ENCODE measurements around the gene PRKG1.

PRKG1 gene

DNA sequence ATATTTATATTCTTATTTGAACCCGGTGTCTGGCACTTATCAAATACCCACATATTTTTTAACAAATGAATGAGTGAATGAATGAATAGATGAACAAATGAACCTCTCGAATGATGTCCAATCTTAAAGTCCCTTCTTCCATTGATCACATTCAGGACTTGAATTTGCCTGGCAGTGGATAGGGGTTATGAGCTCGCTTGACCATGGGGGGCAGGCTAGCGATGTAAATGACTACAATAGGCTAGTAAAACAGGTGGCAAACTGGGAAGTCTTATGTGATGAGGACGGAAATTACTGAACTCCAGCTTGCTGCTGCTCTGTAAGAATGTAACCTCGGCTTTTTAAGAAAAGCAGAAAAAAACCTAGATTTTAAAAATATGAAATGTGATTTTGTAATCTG lies 992.1 kb downstream of the PRKG1 start:
- FAIRE-seq (no peak), DNase-seq (ENCODE audit: insufficient read length) (no peak)
- TF ChIP-seq POLR2AphosphoS5 (IDR thresholded peaks at IDR 0.05; ENCODE audit: low read depth, low read length) (no peak), POLR2A (IDR thresholded peaks at IDR 0.05; ENCODE audit: low read depth, low read length) (no peak), TAF1 (IDR thresholded peaks at IDR 0.05; ENCODE audit: borderline replicate concordance, low read depth, low read length) (no peak)

GRCh38 chr10:52068485-52068884 lies 994.2 kb downstream of the PRKG1 start:
- DNase-seq (ENCODE audit: insufficient read length) (no peak), FAIRE-seq (no peak)
- TF ChIP-seq TAF1 (IDR thresholded peaks at IDR 0.05; ENCODE audit: borderline replicate concordance, low read depth, low read length) (no peak), POLR2A (IDR thresholded peaks at IDR 0.05; ENCODE audit: low read depth, low read length) (no peak), POLR2AphosphoS5 (IDR thresholded peaks at IDR 0.05; ENCODE audit: low read depth, low read length) (no peak)

DNA sequence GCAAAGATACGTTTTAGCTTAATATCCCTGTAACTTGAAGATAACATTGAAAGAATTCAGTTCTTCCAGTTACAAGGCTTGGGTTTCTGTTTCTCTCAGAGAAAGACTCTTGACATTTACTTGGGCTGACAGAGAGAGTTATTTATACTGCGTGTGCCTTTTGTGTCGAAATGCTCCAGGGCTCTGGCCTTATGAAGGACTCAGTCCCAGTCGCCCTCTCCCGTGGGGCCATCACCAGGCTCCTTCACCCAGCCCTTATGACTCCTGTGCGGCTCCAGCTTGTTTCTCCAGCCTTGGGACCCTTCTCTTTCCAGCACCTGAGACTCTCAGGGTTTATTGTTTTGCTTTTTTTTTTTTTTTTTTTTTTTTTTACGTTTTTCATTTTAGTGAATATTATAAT lies 997.5 kb downstream of the PRKG1 start:
- DNase-seq (ENCODE audit: insufficient read length) (no peak), FAIRE-seq (no peak)
- TF ChIP-seq TAF1 (IDR thresholded peaks at IDR 0.05; ENCODE audit: borderline replicate concordance, low read depth, low read length) (no peak), POLR2AphosphoS5 (IDR thresholded peaks at IDR 0.05; ENCODE audit: low read depth, low read length) (no peak), POLR2A (IDR thresholded peaks at IDR 0.05; ENCODE audit: low read depth, low read length) (no peak)

DNA sequence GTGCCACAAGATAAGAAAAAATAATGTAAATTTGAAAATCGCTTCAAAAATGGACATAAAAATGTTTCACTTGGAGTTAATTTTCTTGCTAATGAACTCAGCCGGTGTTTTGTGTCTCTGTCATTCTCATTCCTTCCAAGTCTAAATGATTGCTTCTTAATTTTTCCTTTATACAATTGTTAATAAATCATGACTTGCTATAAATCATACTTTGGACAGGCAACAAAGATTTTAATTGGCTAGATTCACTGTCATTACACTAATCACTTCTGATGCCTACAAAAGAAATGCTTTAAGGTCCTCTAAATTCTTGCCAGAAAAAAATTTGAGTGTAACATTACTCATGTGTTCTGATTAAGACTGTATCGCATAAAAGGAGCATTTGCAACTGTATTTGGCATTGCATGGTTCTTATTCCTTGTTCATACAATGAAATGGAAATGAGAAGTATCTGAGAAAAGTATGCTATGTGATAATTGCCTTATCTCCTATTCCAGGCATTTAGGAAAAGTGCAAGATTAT lies 1000.3 kb downstream of the PRKG1 start:
- DNase-seq (ENCODE audit: insufficient read length) (no peak), FAIRE-seq (no peak)
- TF ChIP-seq POLR2AphosphoS5 (IDR thresholded peaks at IDR 0.05; ENCODE audit: low read depth, low read length) (no peak), TAF1 (IDR thresholded peaks at IDR 0.05; ENCODE audit: borderline replicate concordance, low read depth, low read length) (no peak), POLR2A (IDR thresholded peaks at IDR 0.05; ENCODE audit: low read depth, low read length) (no peak)

- no peak for DNase-seq (ENCODE audit: insufficient read length)
- FAIRE-seq = no peak
- TF ChIP-seq POLR2AphosphoS5 (IDR thresholded peaks at IDR 0.05; ENCODE audit: low read depth, low read length) (no peak), POLR2A (IDR thresholded peaks at IDR 0.05; ENCODE audit: low read depth, low read length) (no peak), TAF1 (IDR thresholded peaks at IDR 0.05; ENCODE audit: borderline replicate concordance, low read depth, low read length) (no peak)
Measured at GRCh38 chr10:52077814-52078213, 1003.5 kb downstream of the PRKG1 start.

DNA sequence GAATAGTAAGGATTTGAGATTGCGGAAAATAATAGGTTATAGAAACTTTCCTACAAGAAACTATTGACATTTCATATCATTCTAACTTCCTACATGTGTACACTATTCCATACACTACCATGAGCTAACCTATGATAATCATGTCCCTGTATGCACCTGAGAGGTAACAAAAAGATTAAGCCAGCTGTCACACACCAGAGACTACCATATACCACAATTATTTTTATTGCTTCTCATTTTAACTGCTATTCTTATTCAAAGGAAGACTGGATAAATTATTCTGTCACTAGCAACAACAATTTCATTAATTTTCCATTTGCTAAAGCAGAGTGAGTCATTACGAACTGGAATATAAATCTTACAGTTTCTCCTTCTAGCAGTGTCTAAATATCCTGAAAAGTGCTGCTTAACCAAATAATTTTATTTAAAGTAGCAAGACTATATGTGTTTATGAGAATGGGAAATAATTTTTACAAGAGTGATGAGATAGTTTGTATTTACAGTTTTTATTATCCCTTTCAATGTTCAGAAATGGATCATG lies 1004.2 kb downstream of the PRKG1 start:
- FAIRE-seq = no peak
- no peak for TF ChIP-seq POLR2A (IDR thresholded peaks at IDR 0.05; ENCODE audit: low read depth, low read length)
- TF ChIP-seq POLR2AphosphoS5 (IDR thresholded peaks at IDR 0.05; ENCODE audit: low read depth, low read length) = no peak
- TF ChIP-seq TAF1 (IDR thresholded peaks at IDR 0.05; ENCODE audit: borderline replicate concordance, low read depth, low read length) = no peak

GRCh38 chr10:52082307-52082706 lies 1008.0 kb downstream of the PRKG1 start:
- no peak for DNase-seq (ENCODE audit: insufficient read length)
- no peak for FAIRE-seq
- no peak for TF ChIP-seq POLR2A (IDR thresholded peaks at IDR 0.05; ENCODE audit: low read depth, low read length)
- no peak for TF ChIP-seq POLR2AphosphoS5 (IDR thresholded peaks at IDR 0.05; ENCODE audit: low read depth, low read length)
- no peak for TF ChIP-seq TAF1 (IDR thresholded peaks at IDR 0.05; ENCODE audit: borderline replicate concordance, low read depth, low read length)

More for the DNA sequence above, 1004.2 kb downstream of the PRKG1 start:
- DNase-seq (ENCODE audit: insufficient read length) = no peak

GRCh38 chr10:52083422-52083821 lies 1009.1 kb downstream of the PRKG1 start:
- TF ChIP-seq POLR2A (IDR thresholded peaks at IDR 0.05; ENCODE audit: low read depth, low read length) (no peak), POLR2AphosphoS5 (IDR thresholded peaks at IDR 0.05; ENCODE audit: low read depth, low read length) (no peak)
- no peak for FAIRE-seq
- no peak for DNase-seq (ENCODE audit: insufficient read length)

DNA sequence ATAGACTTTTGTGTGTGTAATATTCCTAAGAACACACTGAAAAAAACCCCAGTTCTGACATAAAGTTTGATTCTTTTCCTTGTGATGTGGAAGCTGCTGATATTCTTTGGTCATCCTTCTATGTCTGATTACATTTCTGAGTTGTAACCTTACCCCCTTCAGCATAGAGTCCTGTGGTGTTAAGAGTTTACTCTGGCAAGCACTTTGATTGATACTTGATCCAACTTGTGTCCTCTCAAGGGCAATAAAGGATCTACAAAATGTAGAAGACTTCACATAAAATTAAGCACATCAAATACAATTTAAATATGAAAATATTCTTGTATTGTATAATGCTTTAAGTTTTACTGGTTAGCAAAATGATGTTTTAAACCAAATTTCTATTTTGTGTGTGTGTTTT lies 1018.1 kb downstream of the PRKG1 start:
- FAIRE-seq = no peak

DNA sequence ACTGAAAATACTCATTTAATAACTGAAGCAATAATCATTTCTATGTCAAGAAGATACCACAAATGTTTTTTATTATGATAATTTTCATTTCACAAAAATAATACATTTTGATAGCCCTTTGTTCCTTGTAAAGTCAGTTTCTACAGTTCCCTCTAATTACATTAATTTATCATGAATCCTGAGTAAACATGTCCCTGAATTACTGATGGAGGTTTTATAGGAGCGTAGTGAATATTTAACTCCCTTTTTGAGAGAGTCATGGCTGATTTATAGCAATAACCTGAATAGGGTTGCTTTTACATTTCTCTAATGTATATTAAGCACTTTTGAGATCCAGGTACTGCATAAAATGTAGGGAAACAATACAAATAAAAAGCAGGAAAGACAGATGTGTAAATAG lies 1023.8 kb downstream of the PRKG1 start:
- FAIRE-seq (no peak), DNase-seq (ENCODE audit: insufficient read length) (no peak)
- TF ChIP-seq POLR2A (IDR thresholded peaks at IDR 0.05; ENCODE audit: low read depth, low read length) = no peak
- no peak for TF ChIP-seq TAF1 (IDR thresholded peaks at IDR 0.05; ENCODE audit: borderline replicate concordance, low read depth, low read length)
- no peak for TF ChIP-seq POLR2AphosphoS5 (IDR thresholded peaks at IDR 0.05; ENCODE audit: low read depth, low read length)

More for the DNA sequence above, 1018.1 kb downstream of the PRKG1 start:
- TF ChIP-seq TAF1 (IDR thresholded peaks at IDR 0.05; ENCODE audit: borderline replicate concordance, low read depth, low read length) = no peak
- TF ChIP-seq POLR2AphosphoS5 (IDR thresholded peaks at IDR 0.05; ENCODE audit: low read depth, low read length) = no peak
- TF ChIP-seq POLR2A (IDR thresholded peaks at IDR 0.05; ENCODE audit: low read depth, low read length) = no peak
- DNase-seq (ENCODE audit: insufficient read length) = no peak

GRCh38 chr10:52099026-52099600 lies 1024.8 kb downstream of the PRKG1 start:
- no peak for DNase-seq (ENCODE audit: insufficient read length)
- TF ChIP-seq TAF1 (IDR thresholded peaks at IDR 0.05; ENCODE audit: borderline replicate concordance, low read depth, low read length) = no peak
- TF ChIP-seq POLR2AphosphoS5 (IDR thresholded peaks at IDR 0.05; ENCODE audit: low read depth, low read length) = no peak
- TF ChIP-seq POLR2A (IDR thresholded peaks at IDR 0.05; ENCODE audit: low read depth, low read length) = no peak
- FAIRE-seq = no peak

DNA sequence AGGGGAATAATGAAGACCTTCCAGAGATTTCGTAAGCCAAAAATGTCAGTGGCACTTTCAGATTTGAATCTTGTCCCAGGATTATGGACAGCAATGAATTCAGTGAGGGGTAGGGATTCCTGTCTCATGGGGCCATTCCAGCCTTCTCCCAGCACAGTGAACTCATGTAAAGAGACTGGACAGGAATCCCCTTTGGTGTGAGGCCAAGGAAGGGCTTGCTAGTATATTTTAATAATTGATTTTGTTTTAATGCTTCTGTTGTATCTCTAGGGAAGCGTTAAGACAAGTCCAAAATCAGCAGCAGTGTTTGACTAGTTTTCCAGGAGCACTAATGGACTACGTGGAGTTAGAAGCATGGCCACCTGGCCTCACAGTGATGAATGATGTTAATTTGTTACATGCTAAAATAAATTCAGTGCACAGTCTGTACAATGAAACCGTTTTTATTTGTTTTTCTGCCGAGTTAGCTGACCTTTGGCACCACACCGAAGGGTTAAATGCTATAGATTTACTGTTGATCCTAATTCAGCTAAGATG lies 1025.8 kb downstream of the PRKG1 start:
- no peak for TF ChIP-seq POLR2A (IDR thresholded peaks at IDR 0.05; ENCODE audit: low read depth, low read length)
- no peak for TF ChIP-seq POLR2AphosphoS5 (IDR thresholded peaks at IDR 0.05; ENCODE audit: low read depth, low read length)
- TF ChIP-seq TAF1 (IDR thresholded peaks at IDR 0.05; ENCODE audit: borderline replicate concordance, low read depth, low read length) = no peak
- FAIRE-seq = no peak

More for the DNA sequence above, 1025.8 kb downstream of the PRKG1 start:
- DNase-seq (ENCODE audit: insufficient read length) = no peak
